Vagina (tissue), 2 donors: ENCODE data around the gene PIM1. TPM values are rescaled to one million over a fixed set of nuclear protein-coding genes. Genes with fewer than 3 reads are reported as not detected.
A peak's percentile ranks its signal among the peaks of the same experiment; 100 is the strongest.

Source experiments
- DNase-seq, 2 donors: peaks; one replicate each; pipeline ENCODE4 v3.0.0-alpha.2; 2017; ENCODE audit errors: extremely low spot score in 2 of 2
- H3K27ac ChIP-seq: fragments of 200-600 bp; sonication (generic); one replicate; pipeline ENCODE4 v1.5.1; 2019
- H3K27me3 ChIP-seq: fragments of 200-600 bp; sonication (generic); one replicate; pipeline ENCODE4 v1.5.1; 2019
- H3K36me3 ChIP-seq, 2 donors: fragments of 200-600 bp; sonication (generic); one replicate each; pipeline ENCODE4 v1.5.1; 2017 to 2019
- H3K4me1 ChIP-seq: fragments of 200-600 bp; sonication (generic); one replicate; pipeline ENCODE4 v1.5.1; 2019
- H3K4me3 ChIP-seq, 2 donors: fragments of 200-600 bp; sonication (generic); 1 replicate in 1 of 2; 2 replicates in 1 of 2; pipeline ENCODE4 v1.5.1; 2016 to 2019
- H3K9me3 ChIP-seq: fragments of 200-600 bp; sonication (generic); one replicate; pipeline ENCODE4 v1.5.1; 2019
- CTCF ChIP-seq, 3 experiments: fragments of 450-650 bp in 2 of 3; fragments of 200-600 bp in 1 of 3; sonication (generic) in 1 of 3; IDR thresholded peaks; one replicate each; pipeline ENCODE4 v1.5.1; 2017 to 2019; ENCODE audit warnings: antibody characterized with exemption in 3 of 3, mild to moderate bottlenecking in 2 of 3, moderate library complexity in 2 of 3
- POLR2A ChIP-seq, 2 donors: fragments of 450-650 bp; IDR thresholded peaks; one replicate each; pipeline ENCODE4 v1.6.1; 2017; ENCODE audit warnings: antibody characterized with exemption in 2 of 2, mild to moderate bottlenecking in 2 of 2, moderate library complexity in 2 of 2
- POLR2AphosphoS5 ChIP-seq, 2 donors: sonication (generic); formaldehyde crosslinking; IDR thresholded peaks; one replicate each; pipeline ENCODE4 v1.9.0; 2017; ENCODE audit warnings: antibody characterized with exemption in 2 of 2, mild to moderate bottlenecking in 2 of 2, low read depth in 1 of 2; ENCODE audit not compliant: insufficient read depth in 1 of 2
- intact Hi-C: fragments of 100-400 bp; cut with DNase I; formaldehyde crosslinking; loops from one replicate; pipeline ENCODE4 v1.15.1; 2023
- total RNA-seq: library from RNA; depleted of rRNA; stranded (reverse); fragments of >200 nt; gene quantifications from one replicate; pipeline ENCODE4 v1.2.3, GENCODE V29; 2016

PIM1 gene
- total RNA-seq, 1 donor from 2014 or later: 74.2 TPM

DNA sequence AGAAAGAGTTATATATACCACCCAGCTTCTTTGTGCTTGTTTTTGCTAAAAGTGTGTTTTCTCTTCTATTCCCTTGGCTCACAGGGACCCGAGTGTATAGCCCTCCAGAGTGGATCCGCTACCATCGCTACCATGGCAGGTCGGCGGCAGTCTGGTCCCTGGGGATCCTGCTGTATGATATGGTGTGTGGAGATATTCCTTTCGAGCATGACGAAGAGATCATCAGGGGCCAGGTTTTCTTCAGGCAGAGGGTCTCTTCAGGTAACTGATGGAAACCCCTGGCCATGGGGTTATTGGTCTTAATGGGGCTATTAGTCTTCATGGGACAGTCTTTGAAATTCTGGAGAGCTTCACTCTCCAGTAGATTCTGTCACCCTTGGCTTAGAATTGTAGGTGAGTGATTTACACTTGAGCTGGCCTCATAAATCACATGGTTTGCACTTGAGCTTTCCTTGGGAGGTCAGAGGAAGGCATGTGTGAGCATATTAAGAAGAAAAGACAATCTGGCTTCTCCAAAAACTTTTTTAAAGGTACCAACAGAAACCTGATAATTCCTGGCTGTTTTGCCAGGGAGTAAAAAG is 3.0 kb downstream of the PIM1 start:
- peaks cover 29% of the 10 kb centered on the region for H3K4me1 ChIP-seq
- peak overlapping the region in 1 of 2 donors; percentile 93 for H3K4me3 ChIP-seq
- no peaks in the 10 kb centered on the region for H3K9me3 ChIP-seq
- intact Hi-C loops: loop anchor here (5.0 kb wide), 1 partner anchor 41 kb away; no protein-coding TSS in a partner anchor
- H3K27ac ChIP-seq: peak overlapping the region; percentile 97
- H3K36me3 ChIP-seq: peaks cover 0 to 30% of the 10 kb centered on the region in 2 donors
- no peak for DNase-seq
- TF ChIP-seq POLR2AphosphoS5 (IDR thresholded peaks at IDR 0.05; ENCODE audit: insufficient read depth in 1 of 2, low read depth in 1 of 2) (no peak), CTCF (IDR thresholded peaks at IDR 0.05) (no peak), POLR2A (IDR thresholded peaks at IDR 0.05) (no peak)
- no peaks in the 10 kb centered on the region for H3K27me3 ChIP-seq

DNA sequence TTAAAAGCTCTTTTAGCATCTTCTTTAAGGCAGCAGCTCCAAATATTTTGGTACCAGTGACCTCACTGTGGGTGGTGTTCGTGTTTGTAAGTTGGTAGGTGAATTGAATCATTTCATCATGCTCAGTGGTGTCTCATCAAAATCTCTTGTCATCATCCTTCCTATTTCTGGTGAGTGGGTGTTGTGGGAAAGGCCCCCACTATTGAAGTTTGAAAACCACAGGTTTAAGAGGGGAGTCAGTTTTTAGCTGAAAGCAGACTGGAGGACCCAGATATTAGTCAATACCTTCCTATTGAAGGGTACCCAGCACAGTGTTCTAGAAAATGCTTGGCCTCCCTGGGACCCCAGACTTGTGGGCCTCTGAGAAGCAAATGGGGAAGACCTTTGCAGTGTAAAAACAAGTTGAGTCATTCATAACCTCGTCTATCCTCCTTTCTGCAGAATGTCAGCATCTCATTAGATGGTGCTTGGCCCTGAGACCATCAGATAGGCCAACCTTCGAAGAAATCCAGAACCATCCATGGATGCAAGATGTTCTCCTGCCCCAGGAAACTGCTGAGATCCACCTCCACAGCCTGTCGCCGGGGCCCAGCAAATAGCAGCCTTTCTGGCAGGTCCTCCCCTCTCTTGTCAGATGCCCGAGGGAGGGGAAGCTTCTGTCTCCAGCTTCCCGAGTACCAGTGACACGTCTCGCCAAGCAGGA is 3.7 kb downstream of the PIM1 start:
- Histone ChIP-seq H3K4me3 (peak overlapping the region in 1 of 2 donors; percentile 93), H3K4me1 (peaks cover 28% of the 10 kb centered on the region), H3K36me3 (peaks cover 0 to 30% of the 10 kb centered on the region in 2 donors), H3K27me3 (no peaks in the 10 kb centered on the region), H3K27ac (peak overlapping the region; percentile 97), H3K9me3 (no peaks in the 10 kb centered on the region)
- DNase-seq: no peak
- intact Hi-C loops: loop anchor here (5.0 kb wide), 1 partner anchor 41 kb away; no protein-coding TSS in a partner anchor
- peak in 1 of 2 donors; percentile 14 for TF ChIP-seq POLR2AphosphoS5 (IDR thresholded peaks at IDR 0.05; ENCODE audit: insufficient read depth in 1 of 2, low read depth in 1 of 2)
- TF ChIP-seq CTCF (IDR thresholded peaks at IDR 0.05): no peak
- no peak for TF ChIP-seq POLR2A (IDR thresholded peaks at IDR 0.05)

DNA sequence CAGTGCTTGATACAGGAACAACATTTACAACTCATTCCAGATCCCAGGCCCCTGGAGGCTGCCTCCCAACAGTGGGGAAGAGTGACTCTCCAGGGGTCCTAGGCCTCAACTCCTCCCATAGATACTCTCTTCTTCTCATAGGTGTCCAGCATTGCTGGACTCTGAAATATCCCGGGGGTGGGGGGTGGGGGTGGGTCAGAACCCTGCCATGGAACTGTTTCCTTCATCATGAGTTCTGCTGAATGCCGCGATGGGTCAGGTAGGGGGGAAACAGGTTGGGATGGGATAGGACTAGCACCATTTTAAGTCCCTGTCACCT is 4.2 kb downstream of the PIM1 start:
- H3K4me3 ChIP-seq: peak overlapping the region in 1 of 2 donors; percentile 93
- peak overlapping the region; percentile 97 for H3K27ac ChIP-seq
- no peaks in the 10 kb centered on the region for H3K9me3 ChIP-seq
- H3K4me1 ChIP-seq: peaks cover 24% of the 10 kb centered on the region
- DNase-seq: no peak
- H3K36me3 ChIP-seq: peaks cover 0 to 30% of the 10 kb centered on the region in 2 donors
- H3K27me3 ChIP-seq: no peaks in the 10 kb centered on the region
- intact Hi-C loops: loop anchor here (5.0 kb wide), 1 partner anchor 42 kb away; no protein-coding TSS in a partner anchor
- TF ChIP-seq POLR2A (IDR thresholded peaks at IDR 0.05) (no peak), CTCF (IDR thresholded peaks at IDR 0.05) (no peak), POLR2AphosphoS5 (IDR thresholded peaks at IDR 0.05; ENCODE audit: insufficient read depth in 1 of 2, low read depth in 1 of 2) (peak in 1 of 2 donors; percentile 2)

GRCh38 chr6:37174515-37175331 is 4.8 kb downstream of the PIM1 start:
- TF ChIP-seq POLR2AphosphoS5 (IDR thresholded peaks at IDR 0.05; ENCODE audit: insufficient read depth in 1 of 2, low read depth in 1 of 2) (no peak), CTCF (IDR thresholded peaks at IDR 0.05) (no peak), POLR2A (IDR thresholded peaks at IDR 0.05) (no peak)

More at GRCh38 chr6:37174515-37175331, 4.8 kb downstream of the PIM1 start:
- no peak for DNase-seq
- Histone ChIP-seq H3K4me1 (peaks cover 24% of the 10 kb centered on the region), H3K4me3 (peak overlapping the region in 1 of 2 donors; percentile 93), H3K27ac (peak overlapping the region; percentile 97), H3K27me3 (no peaks in the 10 kb centered on the region), H3K9me3 (no peaks in the 10 kb centered on the region), H3K36me3 (peaks cover 0 to 30% of the 10 kb centered on the region in 2 donors)
- intact Hi-C loops: loop anchor here (5.0 kb wide), 1 partner anchor 42 kb away; no protein-coding TSS in a partner anchor
